Stimulated activated CD8-positive, alpha-beta memory T cell treated with anti-CD3 and anti-CD28 coated beads, Interleukin-4, amount 100 ng/mL, for 48 hours (primary cell): Measurements from ENCODE around the gene DLL3.

Experiments used
- DNase-seq: peaks from one replicate; pipeline ENCODE4 v3.0.0-alpha.2; 2020

The DLL3 gene

GRCh38 chr19:39518975-39519374, 20.2 kb downstream of the DLL3 start:
- DNase-seq: no peak

GRCh38 chr19:39520541-39521484, 22.1 kb downstream of the DLL3 start:
- no peak for DNase-seq

GRCh38 chr19:39524495-39524894, 25.7 kb downstream of the DLL3 start:
- no peak for DNase-seq

GRCh38 chr19:39525205-39525604, 26.5 kb downstream of the DLL3 start:
- no peak for DNase-seq

- DNase-seq: no peak
Measured at GRCh38 chr19:39531834-39532232, 33.1 kb downstream of the DLL3 start.

- DNase-seq: peak; percentile 95
Measured at GRCh38 chr19:39532233-39533002, 33.7 kb downstream of the DLL3 start, which contains the start of gene EID2B. Gene EID2B (minus strand): TSS chr19:39532852. CDS start chr19:39532802, 50 bp downstream.

- no peak for DNase-seq
Measured at GRCh38 chr19:39533003-39533512, 34.3 kb downstream of the DLL3 start.

- no peak for DNase-seq
Measured at GRCh38 chr19:39533791-39534190, 35.0 kb downstream of the DLL3 start.

GRCh38 chr19:39539165-39539517, 40.4 kb downstream of the DLL3 start:
- no peak for DNase-seq

- DNase-seq: peak; percentile 97
Measured at GRCh38 chr19:39539518-39540332, 41.0 kb downstream of the DLL3 start, which contains the start of gene EID2. Gene EID2 (minus strand): TSS chr19:39540161. CDS start chr19:39540079, 82 bp downstream.

- DNase-seq: no peak
Measured at GRCh38 chr19:39540333-39540673, 41.6 kb downstream of the DLL3 start.

GRCh38 chr19:39542206-39542605, 43.5 kb downstream of the DLL3 start:
- DNase-seq: peak; percentile 16

- no peak for DNase-seq
Measured at GRCh38 chr19:39543477-39543857, 44.7 kb downstream of the DLL3 start.

GRCh38 chr19:39544226-39544903, 45.6 kb downstream of the DLL3 start:
- DNase-seq: no peak

GRCh38 chr19:39544911-39545310, 46.2 kb downstream of the DLL3 start:
- no peak for DNase-seq

GRCh38 chr19:39546599-39546998, 47.9 kb downstream of the DLL3 start:
- no peak for DNase-seq

- no peak for DNase-seq
Measured at GRCh38 chr19:39550197-39550596, 51.5 kb downstream of the DLL3 start.

GRCh38 chr19:39553082-39553652, 54.4 kb downstream of the DLL3 start:
- DNase-seq: no peak

GRCh38 chr19:39554701-39555311, 56.1 kb downstream of the DLL3 start:
- no peak for DNase-seq

- no peak for DNase-seq
Measured at GRCh38 chr19:39555883-39556282, 57.1 kb downstream of the DLL3 start.
